Measurements from ENCODE around the gene RAD23B.

RAD23B gene

DNA sequence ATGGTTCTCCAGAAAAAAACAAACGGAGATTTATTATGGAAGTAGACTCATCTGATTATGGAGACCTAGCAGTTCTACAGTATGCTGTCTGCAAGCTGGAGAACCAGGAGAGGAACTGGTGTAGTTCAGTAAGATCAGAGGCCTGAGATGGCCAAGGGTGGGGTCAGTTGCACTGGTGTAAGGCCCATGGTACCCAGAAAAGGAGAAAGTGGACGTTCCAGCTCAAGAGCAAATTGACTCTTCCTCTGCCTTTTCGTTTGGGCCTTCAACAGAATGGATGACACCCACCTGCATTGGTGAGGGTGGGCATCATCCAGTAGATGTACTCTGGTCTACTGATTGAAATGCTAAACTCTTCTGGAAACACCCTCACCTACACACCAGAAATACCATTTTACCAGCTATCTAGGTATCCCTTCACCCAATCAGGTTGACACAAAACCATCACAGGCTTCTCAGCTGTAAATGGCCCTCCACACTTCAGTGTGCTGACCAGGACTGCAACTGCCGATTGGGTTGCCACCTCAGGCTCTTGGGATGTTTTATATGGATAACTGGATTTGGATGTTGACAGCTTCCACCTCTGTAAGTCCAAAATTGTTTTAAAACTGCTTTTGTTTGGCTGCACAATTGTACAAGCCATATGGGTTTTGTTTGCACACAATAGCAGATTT is 51.2 kb downstream of the RAD23B start:
- DNase-seq (ENCODE audit: low spot score) = no peak

DNA sequence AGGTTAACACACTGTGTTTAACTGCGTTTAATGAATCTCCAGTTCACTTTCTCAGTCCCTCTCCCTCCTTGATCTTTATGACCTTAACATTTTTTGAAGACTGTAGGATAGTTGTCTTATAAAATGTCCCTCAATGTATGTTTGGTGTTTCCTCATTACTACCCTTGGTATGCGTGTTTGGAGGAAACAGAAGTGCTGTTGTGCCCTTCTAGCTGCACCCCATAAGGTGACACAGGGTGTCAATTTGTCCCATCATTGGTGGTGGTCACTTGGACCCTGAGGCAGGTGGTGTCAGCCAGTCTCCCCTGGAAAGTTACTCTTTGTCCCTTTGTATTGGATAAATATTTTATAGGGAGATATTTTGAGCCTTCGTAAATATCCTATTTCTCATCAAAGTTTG is 52.3 kb downstream of the RAD23B start:
- DNase-seq (ENCODE audit: low spot score) = no peak

DNA sequence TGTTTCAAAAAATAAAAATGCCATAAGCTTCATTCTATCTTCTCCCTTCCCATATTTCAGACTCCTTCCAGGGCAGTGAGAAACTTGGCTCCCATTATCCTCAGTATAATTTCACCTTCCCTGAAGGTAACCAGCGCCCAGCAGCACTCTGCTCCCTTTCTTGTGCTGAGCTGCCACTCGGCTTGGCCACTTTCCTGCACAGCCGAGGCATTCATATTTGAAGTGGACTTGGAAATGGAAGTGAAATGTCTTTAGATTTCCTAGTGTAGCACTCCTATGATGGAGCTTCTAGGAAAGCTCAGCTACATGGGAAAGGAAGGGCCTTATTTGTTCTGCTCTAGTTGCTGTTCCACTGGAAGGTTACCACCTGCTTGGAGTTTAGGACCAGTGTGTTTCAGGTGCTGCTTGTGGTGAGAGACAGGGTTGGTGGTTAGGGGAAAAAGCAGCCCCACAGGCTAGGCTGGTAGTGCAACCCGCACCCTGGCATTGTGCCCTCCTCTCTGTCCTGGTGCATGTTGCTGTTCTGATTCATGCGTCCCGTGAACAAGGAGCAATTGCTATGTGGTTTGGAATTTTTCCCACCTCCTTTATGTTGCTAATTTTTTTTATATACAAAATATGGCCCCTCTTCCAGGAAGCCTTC is 53.8 kb downstream of the RAD23B start:
- no peak for DNase-seq (ENCODE audit: low spot score)

DNA sequence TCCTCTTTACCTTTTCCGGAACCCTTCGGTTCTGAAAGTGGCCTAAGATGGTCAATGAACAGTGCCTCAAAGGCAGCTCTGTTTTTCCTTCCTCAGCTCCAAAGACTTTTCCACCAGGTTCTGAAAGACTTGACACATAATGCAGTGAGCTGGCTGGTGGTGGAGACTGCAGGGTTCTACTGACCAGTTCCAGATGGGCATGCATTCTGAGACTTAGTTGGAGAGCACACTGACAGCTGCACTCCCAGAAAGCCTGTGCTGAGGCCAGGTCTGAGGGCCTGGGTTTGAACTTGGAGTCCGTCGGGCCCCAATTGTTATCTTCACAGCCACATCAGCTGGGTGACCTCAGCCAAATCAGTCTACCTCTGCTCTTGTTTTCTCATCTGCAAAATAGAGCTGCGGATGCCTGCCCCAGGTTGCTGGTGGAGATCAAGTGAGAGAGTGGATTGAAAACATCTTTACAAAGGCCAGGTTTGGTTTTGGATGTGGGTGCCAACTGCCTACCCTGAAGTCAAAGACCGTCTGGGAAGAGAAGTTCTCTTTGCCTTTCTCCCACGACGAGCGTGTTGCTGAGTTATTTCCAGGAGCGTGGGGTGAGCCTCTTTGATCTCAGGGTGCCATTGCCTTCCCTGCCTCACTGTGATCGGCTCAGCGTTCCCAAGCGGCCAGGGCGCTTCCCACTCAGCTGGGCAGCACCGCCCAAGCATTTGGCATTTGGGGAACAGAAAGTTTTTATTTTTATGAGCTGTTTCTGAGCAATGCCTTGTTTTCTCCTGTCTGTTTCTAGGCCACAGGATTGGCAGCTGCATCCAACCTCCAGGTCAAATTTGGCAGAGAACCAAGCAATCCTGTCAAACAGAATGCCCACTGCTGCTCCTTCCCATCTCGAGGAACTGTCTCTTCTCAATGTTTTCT is 54.9 kb downstream of the RAD23B start:
- DNase-seq (ENCODE audit: low spot score) = no peak

DNA sequence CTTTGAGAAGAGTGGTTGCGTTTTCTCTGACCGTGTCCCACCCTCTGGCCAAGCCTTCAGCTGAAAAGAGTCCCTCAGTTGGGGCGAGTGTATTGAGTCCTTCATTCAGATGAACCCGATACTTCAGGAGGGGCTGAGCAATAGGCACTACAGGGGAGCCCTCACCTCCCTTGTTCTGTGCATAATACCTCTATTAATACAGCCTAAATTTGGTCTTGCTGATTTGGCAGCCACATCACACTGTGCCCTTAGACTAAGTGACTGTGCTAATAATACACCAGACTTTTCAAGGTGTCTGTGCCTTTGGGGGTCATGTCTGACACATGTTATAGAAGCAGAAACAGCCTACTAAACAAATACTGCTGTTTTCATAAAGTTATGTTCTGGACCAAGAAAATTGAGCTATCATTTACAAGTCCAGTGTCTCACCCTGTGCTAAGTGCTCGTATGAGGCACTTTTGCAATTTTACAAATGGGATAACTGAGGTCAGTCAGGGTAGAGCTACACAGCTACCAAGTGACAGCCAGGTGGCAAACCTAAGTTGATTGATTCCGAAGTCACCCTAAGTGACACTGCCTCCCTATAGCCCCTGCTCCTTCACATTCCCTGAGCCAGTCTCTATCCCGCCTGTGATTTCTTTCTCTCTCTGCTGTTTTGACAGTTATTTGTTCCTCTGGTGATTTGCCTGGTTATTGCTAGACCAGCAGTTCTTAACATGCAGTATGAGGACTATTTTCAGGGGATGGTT is 56.0 kb downstream of the RAD23B start:
- DNase-seq (ENCODE audit: low spot score) = no peak

DNA sequence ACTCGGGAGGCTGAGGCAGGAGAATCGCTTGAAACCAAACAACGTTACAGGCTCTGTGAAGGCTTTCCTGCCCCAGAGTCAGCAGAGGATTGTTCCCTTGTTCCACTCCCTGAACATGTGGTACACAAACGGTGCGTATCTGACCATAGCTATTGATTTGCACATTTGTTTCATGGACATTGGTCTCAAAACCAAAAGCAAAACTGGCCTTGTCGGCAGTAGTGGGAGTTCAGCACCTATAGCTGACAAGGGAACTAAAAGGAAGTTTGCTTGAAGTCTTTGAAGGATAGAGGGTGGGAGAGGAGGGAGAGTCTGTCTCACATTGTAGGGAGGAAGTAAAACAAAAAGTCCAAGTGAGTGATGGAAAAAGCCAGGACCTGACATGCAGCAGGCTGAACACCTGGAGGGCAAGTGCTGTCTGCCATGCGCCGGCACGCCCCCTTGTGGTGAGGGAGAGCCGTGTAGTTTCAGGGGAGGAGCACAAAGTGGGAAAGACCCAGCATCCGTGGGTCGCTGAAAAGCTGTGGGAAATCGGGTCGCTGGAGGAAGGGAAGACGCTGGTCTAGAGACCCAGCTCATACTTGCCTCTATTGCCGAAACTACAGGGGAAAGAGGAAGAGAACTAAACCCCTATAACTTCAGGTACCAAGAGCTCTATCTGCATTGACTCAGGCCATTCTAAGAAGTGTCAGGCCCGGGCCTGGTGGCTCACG is 58.0 kb downstream of the RAD23B start:
- DNase-seq (ENCODE audit: low spot score) = peak; percentile 70

DNA sequence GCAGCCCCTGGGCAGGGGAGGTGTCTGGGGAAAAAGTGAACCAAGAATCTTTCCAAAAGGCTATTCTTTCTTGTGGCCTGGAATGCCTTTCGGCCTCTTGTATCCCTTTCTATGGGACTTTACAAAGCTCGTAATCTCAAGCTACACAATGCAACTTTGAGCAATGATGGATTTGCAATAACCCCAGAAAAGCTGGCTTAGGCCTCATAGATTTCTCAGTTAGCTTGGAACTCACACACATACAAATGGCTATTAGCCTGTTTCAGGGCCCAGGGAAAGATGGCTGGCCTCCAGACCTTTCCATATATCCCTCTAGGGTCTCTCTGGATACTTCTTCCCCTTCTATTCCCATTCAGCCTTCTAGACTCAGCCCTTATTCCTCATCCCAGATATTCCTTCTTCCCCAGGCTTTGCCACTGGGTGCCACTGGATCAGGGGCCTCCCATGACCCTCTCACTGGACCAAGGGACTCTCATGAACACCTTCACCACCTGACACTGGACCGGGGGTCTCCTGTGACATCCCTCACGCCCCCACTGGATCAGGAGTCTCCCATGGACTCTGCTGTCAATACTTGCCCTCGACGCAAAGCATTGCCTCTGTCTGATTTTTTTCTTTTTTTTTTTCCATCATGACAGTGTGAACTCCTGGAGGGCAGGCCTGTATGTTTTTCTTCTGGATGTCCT is 59.5 kb downstream of the RAD23B start:
- DNase-seq (ENCODE audit: low spot score) = no peak

DNA sequence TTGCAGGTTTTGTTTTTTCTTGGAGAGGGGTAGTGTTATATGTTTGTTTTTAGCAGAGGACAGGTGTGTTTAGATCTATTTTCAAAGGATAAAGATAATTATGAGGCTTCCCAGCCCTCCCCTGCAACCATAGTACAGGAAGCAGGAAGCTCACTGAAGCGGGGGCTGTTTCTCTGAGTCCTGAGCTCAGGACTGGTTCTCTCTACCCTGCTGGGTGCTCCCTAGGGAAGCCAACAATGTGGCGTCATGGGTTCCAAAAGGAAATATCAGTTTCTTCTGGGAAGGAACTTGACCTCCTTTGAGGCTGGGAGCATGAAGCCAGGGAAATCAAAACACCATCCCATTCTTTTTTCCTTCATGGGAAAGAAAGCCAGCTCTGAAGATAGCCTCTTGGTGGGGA is 62.2 kb downstream of the RAD23B start:
- no peak for DNase-seq (ENCODE audit: low spot score)

DNA sequence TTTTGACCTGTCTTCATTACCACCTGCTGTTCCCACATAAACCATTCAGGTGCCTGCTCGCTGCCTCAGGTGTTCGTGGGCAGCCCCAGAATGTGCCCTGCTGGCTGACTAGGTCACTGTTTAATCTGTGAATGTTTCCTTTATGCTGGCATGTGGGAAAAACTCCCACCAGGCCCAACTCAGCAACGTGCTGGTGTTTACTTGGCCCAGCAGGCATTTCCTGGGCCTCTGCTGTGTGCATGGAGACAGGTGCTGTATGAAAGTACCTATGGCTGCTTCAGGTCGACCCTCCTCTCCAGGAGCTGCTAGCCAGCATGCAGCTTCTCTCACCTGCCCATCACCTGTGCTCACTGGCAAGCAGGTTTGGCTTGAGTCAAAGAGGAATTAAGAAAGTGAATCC is 65.8 kb downstream of the RAD23B start:
- no peak for DNase-seq (ENCODE audit: low spot score)

DNA sequence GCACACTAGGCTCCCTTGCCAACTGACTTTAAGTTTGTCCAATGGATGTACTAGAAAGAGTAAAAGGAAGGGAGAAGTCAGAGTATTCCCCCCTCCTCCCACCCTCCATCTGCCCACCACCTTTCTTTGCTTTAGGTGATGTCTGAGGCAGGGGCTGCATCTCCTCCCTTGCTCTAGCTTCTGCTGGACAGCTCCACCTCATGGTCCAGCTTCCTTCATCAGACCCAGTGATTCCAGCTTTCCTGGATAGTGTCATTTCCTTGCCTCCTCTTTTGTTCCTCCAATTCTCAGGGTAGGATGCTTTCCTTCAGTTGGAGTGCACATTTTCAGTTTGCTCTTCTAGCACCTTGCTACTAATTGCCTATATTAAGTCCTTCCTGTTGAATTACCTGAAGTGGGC is 67.4 kb downstream of the RAD23B start:
- no peak for DNase-seq (ENCODE audit: low spot score)

DNA sequence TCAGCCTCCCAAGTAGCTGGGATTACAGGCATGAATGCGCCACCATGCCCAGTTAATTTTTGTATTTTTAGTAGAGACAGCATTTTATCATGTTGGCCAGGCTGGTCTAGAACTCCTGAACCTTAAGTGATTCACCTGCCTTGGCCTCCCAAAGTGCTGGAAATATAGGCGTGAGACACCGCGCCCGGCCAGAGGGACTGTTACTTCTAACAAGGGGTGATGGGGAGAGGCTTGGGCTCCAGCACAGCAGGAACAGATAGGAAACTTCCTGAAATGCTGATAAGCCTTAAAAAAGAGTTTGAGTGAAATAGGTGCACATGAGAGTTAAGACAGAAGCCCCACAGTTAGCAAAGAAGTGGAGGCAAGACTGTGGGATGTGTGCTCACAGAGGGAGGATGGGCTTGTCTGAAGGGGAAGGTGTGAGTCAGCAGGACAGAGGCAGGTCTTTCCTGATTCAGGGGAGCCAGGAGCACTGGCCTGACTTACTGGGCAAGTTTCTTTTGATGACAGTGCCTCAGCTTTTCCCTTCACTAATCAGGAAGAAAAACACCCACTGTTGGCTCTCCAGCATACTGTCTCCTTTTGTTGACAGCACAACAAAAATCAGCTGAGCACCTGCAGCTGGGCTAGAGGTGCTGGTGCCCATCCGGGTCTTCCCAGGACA is 68.4 kb downstream of the RAD23B start:
- DNase-seq (ENCODE audit: low spot score) = no peak

DNA sequence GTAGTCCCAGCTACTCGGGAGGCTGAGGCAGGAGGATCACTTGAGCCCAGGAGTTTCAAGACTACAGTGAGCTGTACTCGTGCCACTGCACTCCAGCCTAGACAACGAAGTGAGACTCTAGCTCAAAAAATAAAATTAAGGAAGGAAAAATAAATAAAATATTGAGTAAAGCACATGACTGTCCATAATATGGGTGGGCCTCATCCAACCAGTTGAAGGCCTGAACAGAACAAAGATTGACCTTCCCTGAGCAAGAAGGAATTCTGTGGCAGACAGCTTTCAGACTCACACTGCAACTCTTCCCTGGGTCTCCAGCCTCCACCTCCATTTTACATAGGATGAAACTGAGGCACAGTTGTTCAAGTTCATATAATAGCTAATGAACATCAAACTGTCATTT is 72.3 kb downstream of the RAD23B start:
- no peak for DNase-seq (ENCODE audit: low spot score)

DNA sequence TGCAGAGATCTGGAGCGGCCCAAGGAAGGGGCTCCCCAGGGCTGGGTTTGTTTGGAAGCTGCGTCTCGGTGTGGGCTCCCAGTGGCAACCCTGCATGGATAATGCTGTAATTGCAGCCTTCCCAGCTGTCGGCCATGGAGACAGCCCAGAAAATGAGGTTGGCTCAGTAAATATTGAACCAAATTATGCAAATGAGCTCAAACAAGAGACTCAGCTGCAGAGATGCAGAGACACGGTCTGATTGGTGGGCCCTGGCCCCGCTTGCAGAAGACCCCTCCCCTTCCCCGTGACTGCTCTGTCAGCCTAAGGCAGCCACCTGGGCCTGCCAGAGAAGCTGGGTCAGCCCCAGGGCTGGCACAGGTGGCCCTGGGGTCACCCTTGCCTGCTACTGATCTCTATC is 75.9 kb downstream of the RAD23B start:
- DNase-seq (ENCODE audit: low spot score) = no peak

DNA sequence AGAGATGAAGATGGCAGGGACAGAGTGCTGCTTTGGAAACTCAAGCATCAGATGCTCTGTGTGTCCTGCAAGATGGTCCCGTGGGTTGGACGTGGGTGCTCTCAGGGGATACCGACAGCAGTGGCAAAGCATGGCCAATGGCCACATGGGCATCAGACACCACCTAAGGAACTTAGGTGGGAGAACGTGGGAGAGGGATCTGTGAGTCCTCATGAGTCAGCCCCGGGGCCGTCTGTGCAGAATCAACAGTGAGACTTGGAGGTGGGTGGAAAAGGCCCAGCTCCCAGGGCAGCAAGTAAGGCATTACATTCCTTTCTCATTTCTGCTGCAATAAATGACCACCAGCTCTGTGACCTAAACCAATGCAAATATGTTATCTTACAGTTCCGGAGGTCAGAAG is 77.0 kb downstream of the RAD23B start:
- DNase-seq (ENCODE audit: low spot score) = no peak

DNA sequence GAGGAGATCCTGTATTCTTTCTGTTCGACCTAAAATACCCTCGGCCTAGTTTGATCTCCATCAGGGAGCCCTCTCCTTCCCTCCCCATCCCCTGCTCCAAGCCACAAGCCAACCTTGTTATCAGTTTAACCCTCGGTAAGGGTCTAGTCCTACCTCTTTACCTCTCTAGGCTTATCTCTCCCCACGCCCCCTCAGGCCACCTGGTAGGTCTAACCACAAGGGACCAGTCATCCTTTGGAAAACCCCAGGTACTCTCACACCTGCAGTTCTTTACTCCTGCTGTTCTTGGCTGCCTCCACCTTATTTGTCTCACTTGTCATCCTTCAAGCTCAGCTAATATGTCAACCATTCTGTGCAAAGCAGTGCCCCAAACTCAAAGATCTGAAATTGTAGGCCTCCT is 78.7 kb downstream of the RAD23B start:
- DNase-seq (ENCODE audit: low spot score) = no peak

DNA sequence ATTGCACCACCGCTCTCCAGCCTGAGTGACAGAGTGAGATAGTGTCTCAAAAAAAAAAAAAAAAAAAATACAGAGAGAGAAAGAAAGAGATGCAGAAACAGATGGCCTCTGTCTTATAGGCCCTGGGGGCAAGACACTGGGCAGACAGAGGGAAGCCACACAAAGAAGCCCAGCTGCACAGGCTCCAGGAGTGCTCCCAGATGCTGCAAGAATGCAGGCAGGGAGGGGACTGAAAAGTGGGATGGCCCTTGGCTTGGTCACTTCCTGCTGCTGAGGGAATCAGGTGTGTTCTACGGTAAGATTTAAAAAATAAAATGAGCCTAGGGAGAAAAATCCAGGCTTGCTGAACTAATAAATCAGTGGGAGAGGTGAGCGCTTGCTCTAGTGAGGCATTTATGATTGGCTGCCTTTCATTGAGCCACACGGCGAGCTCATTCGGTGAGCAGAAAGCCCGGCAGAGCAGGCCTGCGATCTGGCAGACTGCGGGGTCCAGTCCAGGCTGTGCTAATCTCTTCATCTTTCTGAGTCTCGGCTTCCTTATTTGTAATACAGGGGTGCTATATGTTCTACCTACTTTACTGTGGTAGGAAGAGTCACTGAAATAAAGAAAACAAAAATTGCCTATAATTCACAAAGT is 80.6 kb downstream of the RAD23B start:
- DNase-seq (ENCODE audit: low spot score) = no peak

DNA sequence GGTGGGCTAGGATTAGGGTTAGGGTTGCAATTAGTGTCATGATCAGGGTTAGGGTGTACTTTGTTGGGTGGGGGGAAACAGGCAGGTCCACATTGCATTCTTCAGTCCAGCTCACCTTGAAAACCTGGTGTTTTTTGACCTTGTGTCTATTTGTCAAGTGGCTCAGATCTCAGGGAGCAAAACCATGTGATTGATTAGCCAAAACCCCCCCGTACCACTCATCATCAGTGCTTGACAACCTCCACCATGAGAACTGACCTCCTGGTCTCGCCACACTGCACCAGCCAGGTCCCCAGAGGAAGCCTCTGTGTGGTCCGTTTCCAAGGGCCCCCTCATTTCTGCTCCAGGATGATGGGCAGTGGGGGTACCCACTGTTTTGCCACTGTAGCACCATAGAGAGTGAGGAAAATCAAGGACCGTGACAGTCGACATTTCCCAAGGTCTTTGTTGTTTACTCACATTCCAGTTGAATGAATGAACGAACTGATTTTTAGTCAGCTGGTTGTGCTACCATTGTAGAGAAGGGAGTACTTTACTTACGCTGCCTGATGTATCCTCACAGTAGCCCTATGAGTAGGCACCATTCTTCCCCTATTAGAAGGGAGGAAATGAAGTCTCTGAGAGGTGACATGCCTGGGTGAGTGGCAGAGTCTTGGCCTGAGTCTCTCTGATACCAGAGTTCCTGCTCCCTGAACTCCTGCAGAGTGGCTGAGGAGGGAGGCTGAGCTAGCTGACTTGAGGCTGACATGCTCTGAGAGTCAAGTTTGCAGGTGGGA is 84.8 kb downstream of the RAD23B start:
- DNase-seq (ENCODE audit: low spot score) = no peak

DNA sequence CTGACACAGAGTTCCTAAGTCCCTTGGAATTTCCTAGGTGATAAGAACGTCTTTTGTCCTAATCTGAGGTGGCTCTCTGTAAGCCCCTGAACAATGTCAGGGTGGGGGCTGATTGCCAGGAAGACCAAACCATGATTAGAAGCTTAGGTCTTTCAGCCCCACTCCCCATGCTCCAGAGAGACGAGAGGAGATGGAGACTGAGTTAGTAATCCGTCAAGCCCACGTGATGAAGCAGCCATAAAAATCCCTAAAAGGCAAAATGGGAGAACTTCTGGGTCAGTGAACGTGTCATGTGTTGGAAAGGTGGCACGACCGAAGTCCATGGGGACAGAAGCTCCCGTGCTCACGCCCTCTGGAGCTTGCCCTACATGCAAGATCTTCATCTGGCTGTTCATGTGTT is 85.6 kb downstream of the RAD23B start:
- no peak for DNase-seq (ENCODE audit: low spot score)

DNA sequence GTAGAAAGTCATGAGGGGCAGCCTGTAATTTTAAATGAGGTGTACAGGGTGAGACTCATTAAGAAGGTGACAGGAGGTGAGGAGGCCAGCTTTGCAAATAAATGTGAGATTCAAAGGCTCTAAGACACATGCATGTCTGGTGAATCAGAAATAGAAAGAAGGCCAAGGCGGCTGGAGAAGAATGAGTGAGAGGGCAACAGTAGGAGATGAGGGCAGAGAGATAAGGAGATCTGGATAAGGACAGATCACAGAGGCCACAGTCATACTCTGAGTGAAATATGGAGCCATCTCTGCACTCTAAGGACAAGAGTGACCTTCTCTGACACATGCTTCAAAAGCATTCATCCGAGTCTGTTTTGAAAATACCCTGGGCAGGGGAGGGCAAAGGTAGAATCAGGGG is 90.7 kb downstream of the RAD23B start:
- DNase-seq (ENCODE audit: low spot score) = no peak
